WTC11 (cell line): Measurements from ENCODE around the gene CDK9. TPM values are rescaled to one million over a fixed set of nuclear protein-coding genes. Genes with fewer than 3 reads are reported as not detected.
A peak's percentile ranks its signal among the peaks of the same experiment; 100 is the strongest.

Experiments
- ATAC-seq: fragments of 200-7000 bp; cut with Tn5 transposase; 2 replicates; pipeline ENCODE4 v1.10.0; 2021; ENCODE audit warnings: mild to moderate bottlenecking, moderate library complexity
- Bru-seq: library from RNA; stranded (reverse); fragments of 400-500 nt; gene quantifications from one replicate; lab custom pipeline; 2021; lab: Mats Ljungman, UMichigan
- CTCF ChIA-PET: fragments of 300-600 bp; sonication (Branson Sonifier 250); formaldehyde crosslinking; loops from one replicate; lab custom pipeline; 2021; ENCODE audit warnings: antibody characterized with exemption; lab: Charles Lee
- POLR2A ChIA-PET: fragments of 350-600 bp; sonication (Branson Sonifier 250); formaldehyde crosslinking; loops from one replicate; lab custom pipeline; 2021; ENCODE audit warnings: antibody characterized with exemption; lab: Charles Lee
- DNase-seq: peaks from one replicate; pipeline ENCODE4 v3.0.0; 2021; ENCODE audit warnings: low spot score
- H3K27ac Mint-ChIP-seq: 2 replicates; pipeline ENCODE4 v1.8.0; 2021; ENCODE audit warnings: mixed read lengths
- H3K27me3 Mint-ChIP-seq: 2 replicates; pipeline ENCODE4 v1.8.0; 2021; ENCODE audit warnings: low read depth, mild to moderate bottlenecking, moderate library complexity, mixed read lengths
- H3K36me3 Mint-ChIP-seq: 2 replicates; pipeline ENCODE4 v1.8.0; 2021; ENCODE audit warnings: mixed read lengths
- H3K4me1 Mint-ChIP-seq: 2 replicates; pipeline ENCODE4 v1.8.0; 2022; ENCODE audit warnings: mixed read lengths
- H3K4me3 Mint-ChIP-seq: 2 replicates; pipeline ENCODE4 v1.8.0; 2021; ENCODE audit warnings: mild to moderate bottlenecking, moderate library complexity, mixed read lengths
- H3K9me3 Mint-ChIP-seq: 2 replicates; pipeline ENCODE4 v1.8.0; 2021; ENCODE audit warnings: mixed read lengths
- GABPB1 ChIP-seq: sonication (generic); formaldehyde crosslinking; IDR thresholded peaks from 2 replicates; pipeline ENCODE4 v1.8.1; 2023; ENCODE audit warnings: mild to moderate bottlenecking, missing genetic modification reagents
- GTF2I ChIP-seq: fragments of 250-450 bp; sonication (Bioruptor Pico); conservative IDR thresholded peaks from 2 replicates; pipeline ENCODE4 v1.4.0; 2021; ENCODE audit warnings: mild to moderate bottlenecking
- MXD4 ChIP-seq: fragments of 250-450 bp; sonication (Bioruptor Pico); IDR thresholded peaks from 2 replicates; pipeline ENCODE4 v1.8.0; 2021; ENCODE audit warnings: mild to moderate bottlenecking, moderate library complexity, borderline replicate concordance
- NR1H2 ChIP-seq: sonication (generic); formaldehyde crosslinking; IDR thresholded peaks from 2 replicates; pipeline ENCODE4 v1.9.0; 2021; ENCODE audit warnings: mild to moderate bottlenecking, moderate library complexity, missing genetic modification reagents
- NR3C1 ChIP-seq: sonication (generic); formaldehyde crosslinking; conservative IDR thresholded peaks from 2 replicates; pipeline ENCODE4 v1.8.1; 2023; ENCODE audit warnings: low read depth, mild to moderate bottlenecking, missing genetic modification reagents
- PRRX2 ChIP-seq: fragments of 250-450 bp; sonication (Bioruptor Pico); IDR thresholded peaks from 2 replicates; pipeline ENCODE4 v1.8.0; 2021; ENCODE audit warnings: mild to moderate bottlenecking
- RELA ChIP-seq: sonication (generic); formaldehyde crosslinking; IDR thresholded peaks from 2 replicates; pipeline ENCODE4 v1.8.1; 2022; ENCODE audit warnings: missing genetic modification reagents, mild to moderate bottlenecking, borderline replicate concordance
- SMAD3 ChIP-seq: sonication (generic); formaldehyde crosslinking; IDR thresholded peaks from 2 replicates; pipeline ENCODE4 v1.8.0; 2022; ENCODE audit warnings: missing genetic modification reagents, mild to moderate bottlenecking, borderline replicate concordance
- SOX15 ChIP-seq: fragments of 250-450 bp; sonication (Bioruptor Pico); IDR thresholded peaks from 2 replicates; pipeline ENCODE4 v1.9.0; 2021; ENCODE audit warnings: mild to moderate bottlenecking
- SP1 ChIP-seq: sonication (generic); formaldehyde crosslinking; conservative IDR thresholded peaks from 2 replicates; pipeline ENCODE4 v1.8.1; 2022; ENCODE audit warnings: missing genetic modification reagents
- TCF7 ChIP-seq: sonication (generic); formaldehyde crosslinking; IDR thresholded peaks from 2 replicates; pipeline ENCODE4 v1.8.0; 2022; ENCODE audit warnings: mild to moderate bottlenecking, low read depth, missing genetic modification reagents, moderate library complexity
- ZNF219 ChIP-seq: sonication (generic); formaldehyde crosslinking; IDR thresholded peaks from 2 replicates; pipeline ENCODE4 v1.8.0; 2023; ENCODE audit warnings: missing genetic modification reagents, mild to moderate bottlenecking, borderline replicate concordance
- ZNF263 ChIP-seq: sonication (generic); formaldehyde crosslinking; IDR thresholded peaks from 2 replicates; pipeline ENCODE4 v1.8.1; 2022; ENCODE audit warnings: low read depth, mild to moderate bottlenecking, moderate library complexity, missing genetic modification reagents
- ZNF317 ChIP-seq: sonication (generic); formaldehyde crosslinking; IDR thresholded peaks from 2 replicates; pipeline ENCODE4 v1.8.1; 2023; ENCODE audit warnings: low read depth, mild to moderate bottlenecking, moderate library complexity, missing genetic modification reagents, borderline replicate concordance
- ZNF396 ChIP-seq: fragments of 250-450 bp; sonication (Bioruptor Pico); IDR thresholded peaks from 2 replicates; pipeline ENCODE4 v1.8.0; 2021; ENCODE audit warnings: mild to moderate bottlenecking, moderate library complexity, borderline replicate concordance
- long read RNA-seq, 3 experiments: library from RNA in 1 of 3; library from capped mRNA in 1 of 3; library from polyadenylated mRNA in 1 of 3; unstranded in 2 of 3; stranded (forward) in 1 of 3; transcript quantifications; one replicate each; pipeline ENCODE4 v2.0.0, GENCODE V29; 2021
- total RNA-seq: library from RNA; stranded (reverse); gene quantifications from 3 replicates; pipeline ENCODE4 v1.2.3, GENCODE V29; 2021
- TF ChIP-seq, protein P1 (sequence below): sonication (generic); formaldehyde crosslinking; IDR thresholded peaks from 2 replicates; pipeline ENCODE4 v1.8.1; 2022; ENCODE audit warnings: low read depth, mild to moderate bottlenecking, moderate library complexity, missing genetic modification reagents, borderline replicate concordance
- TF ChIP-seq, protein P2 (sequence below): sonication (generic); formaldehyde crosslinking; IDR thresholded peaks from 2 replicates; pipeline ENCODE4 v1.8.0; 2022; ENCODE audit warnings: mild to moderate bottlenecking, missing genetic modification reagents
- TF ChIP-seq, protein P3 (sequence below): sonication (generic); formaldehyde crosslinking; conservative IDR thresholded peaks from 2 replicates; pipeline ENCODE4 v1.8.1; 2023; ENCODE audit warnings: mild to moderate bottlenecking, low read depth, missing genetic modification reagents, moderate library complexity
- TF ChIP-seq, protein P4 (sequence below): fragments of 250-450 bp; sonication (Bioruptor Pico); IDR thresholded peaks from 2 replicates; pipeline ENCODE4 v2.1.2; 2022; ENCODE audit warnings: mild to moderate bottlenecking, moderate library complexity
- TF ChIP-seq, protein P5 (sequence below): fragments of 250-450 bp; sonication (Bioruptor Pico); IDR thresholded peaks from 2 replicates; pipeline ENCODE4 v1.8.0; 2021; ENCODE audit warnings: mild to moderate bottlenecking
- TF ChIP-seq, protein P6 (sequence below): sonication (generic); formaldehyde crosslinking; IDR thresholded peaks from 2 replicates; pipeline ENCODE4 v1.8.0; 2023; ENCODE audit warnings: missing genetic modification reagents
- TF ChIP-seq, protein P7 (sequence below): sonication (generic); formaldehyde crosslinking; IDR thresholded peaks from 2 replicates; pipeline ENCODE4 v1.8.1; 2023; ENCODE audit warnings: mild to moderate bottlenecking, missing genetic modification reagents, moderate library complexity

Gene CDK9
- total RNA-seq: 106 to 111 TPM (median 107 TPM) in 3 replicates
- percentile 95 among the genes with signal in this experiment for Bru-seq, nascent RNA
- long read RNA-seq, experiment 1, transcript CDK9-201 (7 exons, 2,463 nt): major isoform, 378 of 448 reads
- long read RNA-seq, experiment 1, partial matches to known transcripts: 38 of 448 reads
- long read RNA-seq, experiment 1, other reads (novel, unspliced or antisense): 28 of 448 reads
- long read RNA-seq, experiment 2, transcript CDK9-205 (2 exons, 458 nt): minor isoform, 5 of 91 reads
- long read RNA-seq, experiment 2, transcript CDK9-201 (7 exons, 2,463 nt): major isoform, 59 of 91 reads
- long read RNA-seq, experiment 2, partial matches to known transcripts: 5 of 91 reads
- long read RNA-seq, experiment 2, other reads (novel, unspliced or antisense): 21 of 91 reads
- long read RNA-seq, experiment 3, transcript CDK9-201 (7 exons, 2,463 nt): major isoform, 38 of 43 reads
- long read RNA-seq, experiment 3, partial matches to known transcripts: 2 of 43 reads
- long read RNA-seq, experiment 3, other reads (novel, unspliced or antisense): 3 of 43 reads

DNA sequence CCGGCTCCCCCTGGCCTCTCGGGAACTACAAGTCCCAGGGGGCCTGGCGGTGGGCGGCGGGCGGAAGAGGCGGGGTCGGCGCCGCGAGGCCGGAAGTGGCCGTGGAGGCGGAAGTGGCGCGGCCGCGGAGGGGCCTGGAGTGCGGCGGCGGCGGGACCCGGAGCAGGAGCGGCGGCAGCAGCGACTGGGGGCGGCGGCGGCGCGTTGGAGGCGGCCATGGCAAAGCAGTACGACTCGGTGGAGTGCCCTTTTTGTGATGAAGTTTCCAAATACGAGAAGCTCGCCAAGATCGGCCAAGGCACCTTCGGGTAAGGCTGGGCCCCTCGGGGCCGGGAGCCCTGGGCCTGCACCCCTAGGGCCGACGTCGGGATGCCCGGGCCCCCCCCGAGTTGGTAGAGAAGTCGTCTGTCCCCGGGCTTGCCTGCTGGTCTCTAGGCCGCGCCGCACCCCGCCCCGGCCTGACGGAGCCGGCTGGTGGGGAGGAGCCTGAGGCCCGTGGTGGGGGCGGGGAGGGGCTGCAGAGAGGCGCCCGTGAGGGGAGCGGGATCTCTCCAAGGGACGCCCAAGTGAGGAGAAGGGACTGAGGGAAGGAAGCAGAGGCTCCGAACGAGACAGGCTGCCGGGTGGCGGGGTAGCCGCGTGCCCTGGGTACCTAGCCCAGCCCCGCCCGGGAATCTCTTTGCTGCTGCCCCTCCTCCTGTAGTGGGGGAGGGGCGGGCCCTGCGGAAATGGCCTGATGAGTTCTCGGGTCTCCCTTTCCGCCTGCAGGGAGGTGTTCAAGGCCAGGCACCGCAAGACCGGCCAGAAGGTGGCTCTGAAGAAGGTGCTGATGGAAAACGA, at the start of gene CDK9:
TSS of gene CDK9 (plus strand) at position 102 of the 840 bp plus-strand sequence. CDS start at position 217, 115 bp downstream.
- Mint-ChIP-seq H3K9me3 (no peaks in the 10 kb centered on the region), H3K4me3 (peak within 1 kb of the TSS; percentile 97), H3K4me1 (peaks cover 20% of the 10 kb centered on the region), H3K27ac (peak within 1 kb of the TSS; percentile 93), H3K27me3 (no peaks in the 10 kb centered on the region), H3K36me3 (peaks cover 43% of the 10 kb centered on the region)
- ChIA-PET POLR2A (interaction anchor here (0.7 to 1.2 kb wide), 6 partner anchors 15 to 84 kb away, joined by 3 to 4 read pairs (median 3); no protein-coding TSS in a partner anchor), CTCF (interaction anchor here (0.5 to 2.9 kb wide), 16 partner anchors 10 to 135 kb away, joined by 3 to 38 read pairs (median 4); partner anchors contain the start of genes FPGS, ST6GALNAC4 and TOR2A)
- ATAC-seq (peak; percentile 64), DNase-seq (peak; percentile 93)
- TF ChIP-seq MXD4 (no peak), TCF7 (CRISPR knock-in tag) (no peak), SP1 (peak; percentile 96), GTF2I (no peak), ZNF396 (CRISPR knock-in tag) (no peak), SOX15 (CRISPR knock-in tag) (no peak), GABPB1 (CRISPR knock-in tag) (0 out of 2 replicates have a peak, but pooled peaks have one; percentile 10), NR1H2 (CRISPR knock-in tag) (no peak), ZNF317 (CRISPR knock-in tag) (no peak), SMAD3 (peak; percentile 18; the same call in 1 of the 2 replicates), NR3C1 (CRISPR knock-in tag) (no peak), ZNF263 (CRISPR knock-in tag) (peak; percentile 11; the same call in 1 of the 2 replicates), ZNF219 (CRISPR knock-in tag) (no peak), RELA (CRISPR knock-in tag) (no peak), PRRX2 (no peak)
- TF ChIP-seq, protein P1, sequence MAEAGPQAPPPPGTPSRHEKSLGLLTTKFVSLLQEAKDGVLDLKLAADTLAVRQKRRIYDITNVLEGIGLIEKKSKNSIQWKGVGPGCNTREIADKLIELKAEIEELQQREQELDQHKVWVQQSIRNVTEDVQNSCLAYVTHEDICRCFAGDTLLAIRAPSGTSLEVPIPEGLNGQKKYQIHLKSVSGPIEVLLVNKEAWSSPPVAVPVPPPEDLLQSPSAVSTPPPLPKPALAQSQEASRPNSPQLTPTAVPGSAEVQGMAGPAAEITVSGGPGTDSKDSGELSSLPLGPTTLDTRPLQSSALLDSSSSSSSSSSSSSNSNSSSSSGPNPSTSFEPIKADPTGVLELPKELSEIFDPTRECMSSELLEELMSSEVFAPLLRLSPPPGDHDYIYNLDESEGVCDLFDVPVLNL (CRISPR knock-in tag): no peak
- TF ChIP-seq, protein P2, sequence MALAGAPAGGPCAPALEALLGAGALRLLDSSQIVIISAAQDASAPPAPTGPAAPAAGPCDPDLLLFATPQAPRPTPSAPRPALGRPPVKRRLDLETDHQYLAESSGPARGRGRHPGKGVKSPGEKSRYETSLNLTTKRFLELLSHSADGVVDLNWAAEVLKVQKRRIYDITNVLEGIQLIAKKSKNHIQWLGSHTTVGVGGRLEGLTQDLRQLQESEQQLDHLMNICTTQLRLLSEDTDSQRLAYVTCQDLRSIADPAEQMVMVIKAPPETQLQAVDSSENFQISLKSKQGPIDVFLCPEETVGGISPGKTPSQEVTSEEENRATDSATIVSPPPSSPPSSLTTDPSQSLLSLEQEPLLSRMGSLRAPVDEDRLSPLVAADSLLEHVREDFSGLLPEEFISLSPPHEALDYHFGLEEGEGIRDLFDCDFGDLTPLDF: no peak
- TF ChIP-seq, protein P3, sequence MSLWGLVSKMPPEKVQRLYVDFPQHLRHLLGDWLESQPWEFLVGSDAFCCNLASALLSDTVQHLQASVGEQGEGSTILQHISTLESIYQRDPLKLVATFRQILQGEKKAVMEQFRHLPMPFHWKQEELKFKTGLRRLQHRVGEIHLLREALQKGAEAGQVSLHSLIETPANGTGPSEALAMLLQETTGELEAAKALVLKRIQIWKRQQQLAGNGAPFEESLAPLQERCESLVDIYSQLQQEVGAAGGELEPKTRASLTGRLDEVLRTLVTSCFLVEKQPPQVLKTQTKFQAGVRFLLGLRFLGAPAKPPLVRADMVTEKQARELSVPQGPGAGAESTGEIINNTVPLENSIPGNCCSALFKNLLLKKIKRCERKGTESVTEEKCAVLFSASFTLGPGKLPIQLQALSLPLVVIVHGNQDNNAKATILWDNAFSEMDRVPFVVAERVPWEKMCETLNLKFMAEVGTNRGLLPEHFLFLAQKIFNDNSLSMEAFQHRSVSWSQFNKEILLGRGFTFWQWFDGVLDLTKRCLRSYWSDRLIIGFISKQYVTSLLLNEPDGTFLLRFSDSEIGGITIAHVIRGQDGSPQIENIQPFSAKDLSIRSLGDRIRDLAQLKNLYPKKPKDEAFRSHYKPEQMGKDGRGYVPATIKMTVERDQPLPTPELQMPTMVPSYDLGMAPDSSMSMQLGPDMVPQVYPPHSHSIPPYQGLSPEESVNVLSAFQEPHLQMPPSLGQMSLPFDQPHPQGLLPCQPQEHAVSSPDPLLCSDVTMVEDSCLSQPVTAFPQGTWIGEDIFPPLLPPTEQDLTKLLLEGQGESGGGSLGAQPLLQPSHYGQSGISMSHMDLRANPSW (CRISPR knock-in tag): peak; percentile 78
- TF ChIP-seq, protein P4, sequence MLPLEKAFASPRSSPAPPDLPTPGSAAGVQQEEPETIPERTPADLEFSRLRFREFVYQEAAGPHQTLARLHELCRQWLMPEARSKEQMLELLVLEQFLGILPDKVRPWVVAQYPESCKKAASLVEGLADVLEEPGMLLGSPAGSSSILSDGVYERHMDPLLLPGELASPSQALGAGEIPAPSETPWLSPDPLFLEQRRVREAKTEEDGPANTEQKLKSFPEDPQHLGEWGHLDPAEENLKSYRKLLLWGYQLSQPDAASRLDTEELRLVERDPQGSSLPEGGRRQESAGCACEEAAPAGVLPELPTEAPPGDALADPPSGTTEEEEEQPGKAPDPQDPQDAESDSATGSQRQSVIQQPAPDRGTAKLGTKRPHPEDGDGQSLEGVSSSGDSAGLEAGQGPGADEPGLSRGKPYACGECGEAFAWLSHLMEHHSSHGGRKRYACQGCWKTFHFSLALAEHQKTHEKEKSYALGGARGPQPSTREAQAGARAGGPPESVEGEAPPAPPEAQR (CRISPR knock-in tag): no peak
- TF ChIP-seq, protein P5, sequence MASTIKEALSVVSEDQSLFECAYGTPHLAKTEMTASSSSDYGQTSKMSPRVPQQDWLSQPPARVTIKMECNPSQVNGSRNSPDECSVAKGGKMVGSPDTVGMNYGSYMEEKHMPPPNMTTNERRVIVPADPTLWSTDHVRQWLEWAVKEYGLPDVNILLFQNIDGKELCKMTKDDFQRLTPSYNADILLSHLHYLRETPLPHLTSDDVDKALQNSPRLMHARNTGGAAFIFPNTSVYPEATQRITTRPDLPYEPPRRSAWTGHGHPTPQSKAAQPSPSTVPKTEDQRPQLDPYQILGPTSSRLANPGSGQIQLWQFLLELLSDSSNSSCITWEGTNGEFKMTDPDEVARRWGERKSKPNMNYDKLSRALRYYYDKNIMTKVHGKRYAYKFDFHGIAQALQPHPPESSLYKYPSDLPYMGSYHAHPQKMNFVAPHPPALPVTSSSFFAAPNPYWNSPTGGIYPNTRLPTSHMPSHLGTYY (CRISPR knock-in tag): no peak
- TF ChIP-seq, protein P6, sequence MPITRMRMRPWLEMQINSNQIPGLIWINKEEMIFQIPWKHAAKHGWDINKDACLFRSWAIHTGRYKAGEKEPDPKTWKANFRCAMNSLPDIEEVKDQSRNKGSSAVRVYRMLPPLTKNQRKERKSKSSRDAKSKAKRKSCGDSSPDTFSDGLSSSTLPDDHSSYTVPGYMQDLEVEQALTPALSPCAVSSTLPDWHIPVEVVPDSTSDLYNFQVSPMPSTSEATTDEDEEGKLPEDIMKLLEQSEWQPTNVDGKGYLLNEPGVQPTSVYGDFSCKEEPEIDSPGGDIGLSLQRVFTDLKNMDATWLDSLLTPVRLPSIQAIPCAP (CRISPR knock-in tag): no peak
- TF ChIP-seq, protein P7, sequence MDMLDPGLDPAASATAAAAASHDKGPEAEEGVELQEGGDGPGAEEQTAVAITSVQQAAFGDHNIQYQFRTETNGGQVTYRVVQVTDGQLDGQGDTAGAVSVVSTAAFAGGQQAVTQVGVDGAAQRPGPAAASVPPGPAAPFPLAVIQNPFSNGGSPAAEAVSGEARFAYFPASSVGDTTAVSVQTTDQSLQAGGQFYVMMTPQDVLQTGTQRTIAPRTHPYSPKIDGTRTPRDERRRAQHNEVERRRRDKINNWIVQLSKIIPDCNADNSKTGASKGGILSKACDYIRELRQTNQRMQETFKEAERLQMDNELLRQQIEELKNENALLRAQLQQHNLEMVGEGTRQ (CRISPR knock-in tag): peak; percentile 52
